GM10248 (cell line): ENCODE results near the gene ZMYND10.

Experiments
- CTCF ChIA-PET: fragments of 300-600 bp; sonication (Branson Sonifier 250); formaldehyde crosslinking; extraction: SDS; loops from one replicate; lab custom pipeline; 2021; ENCODE audit warnings: antibody characterized with exemption; lab: Yijun Ruan, JAX
- POLR2A ChIA-PET: fragments of 350-650 bp; sonication (Branson Sonifier 250); formaldehyde crosslinking; extraction: SDS; loops from one replicate; lab custom pipeline; 2020; ENCODE audit warnings: antibody characterized with exemption; lab: Yijun Ruan, JAX
- DNase-seq: peaks from one replicate; pipeline ENCODE4 v3.0.0; 2012; ENCODE audit errors: extremely low spot score
- TF ChIP-seq, protein P1 (sequence below): IDR thresholded peaks from 2 replicates; pipeline ENCODE4 v1.5.1; 2012; ENCODE audit warnings: mild to moderate bottlenecking, low read depth; ENCODE audit errors: extremely low read depth, missing control alignments, control extremely low read depth

The ZMYND10 gene

DNA sequence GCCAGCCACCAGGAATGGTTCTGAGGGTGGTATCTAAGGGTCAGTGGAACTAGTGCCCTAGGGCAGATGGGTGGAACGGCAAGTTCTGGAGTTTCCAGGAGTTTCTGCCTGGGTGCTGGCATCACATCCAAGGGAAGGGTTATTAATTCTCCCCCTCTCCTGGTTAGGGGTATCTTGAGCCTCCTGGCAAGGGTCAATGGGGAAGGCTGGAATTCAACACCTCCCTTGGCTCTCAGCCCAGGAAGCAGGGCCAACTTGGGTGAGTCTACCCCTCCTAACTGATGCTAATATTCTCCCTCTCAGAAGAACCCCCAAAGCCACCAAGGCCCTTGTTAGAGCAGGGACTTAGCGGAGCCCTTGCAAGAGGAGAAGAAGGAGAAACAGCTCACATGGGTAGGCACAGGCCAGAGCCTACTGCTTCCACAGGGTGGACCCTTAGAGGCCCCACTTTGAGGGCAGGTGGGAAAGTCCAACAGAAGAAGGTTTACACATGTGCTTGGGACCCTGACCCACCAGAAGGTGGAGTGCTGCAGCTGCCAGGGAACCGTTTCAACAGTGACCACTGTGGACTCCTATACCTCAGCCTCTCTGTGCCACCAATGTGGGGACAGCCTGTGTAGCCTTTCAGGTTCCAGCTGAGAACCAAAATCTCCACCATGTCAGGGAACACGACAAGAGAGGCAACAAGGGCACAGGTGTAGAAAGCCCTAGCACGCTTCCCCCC is 10.5 kb upstream of the ZMYND10 start:
- DNase-seq, result no peak
- ChIA-PET CTCF (interaction anchor here (0.6 to 2.8 kb wide), 4 partner anchors 11 to 187 kb away, joined by 3 to 8 read pairs (median 4); no protein-coding TSS in a partner anchor), POLR2A (interaction anchor here (0.6 to 0.7 kb wide), 2 partner anchors 56 to 1165 kb away, joined by 3 to 5 read pairs; partner anchors contain the start of genes HYAL3 and NAA80)
- TF ChIP-seq, protein P1, sequence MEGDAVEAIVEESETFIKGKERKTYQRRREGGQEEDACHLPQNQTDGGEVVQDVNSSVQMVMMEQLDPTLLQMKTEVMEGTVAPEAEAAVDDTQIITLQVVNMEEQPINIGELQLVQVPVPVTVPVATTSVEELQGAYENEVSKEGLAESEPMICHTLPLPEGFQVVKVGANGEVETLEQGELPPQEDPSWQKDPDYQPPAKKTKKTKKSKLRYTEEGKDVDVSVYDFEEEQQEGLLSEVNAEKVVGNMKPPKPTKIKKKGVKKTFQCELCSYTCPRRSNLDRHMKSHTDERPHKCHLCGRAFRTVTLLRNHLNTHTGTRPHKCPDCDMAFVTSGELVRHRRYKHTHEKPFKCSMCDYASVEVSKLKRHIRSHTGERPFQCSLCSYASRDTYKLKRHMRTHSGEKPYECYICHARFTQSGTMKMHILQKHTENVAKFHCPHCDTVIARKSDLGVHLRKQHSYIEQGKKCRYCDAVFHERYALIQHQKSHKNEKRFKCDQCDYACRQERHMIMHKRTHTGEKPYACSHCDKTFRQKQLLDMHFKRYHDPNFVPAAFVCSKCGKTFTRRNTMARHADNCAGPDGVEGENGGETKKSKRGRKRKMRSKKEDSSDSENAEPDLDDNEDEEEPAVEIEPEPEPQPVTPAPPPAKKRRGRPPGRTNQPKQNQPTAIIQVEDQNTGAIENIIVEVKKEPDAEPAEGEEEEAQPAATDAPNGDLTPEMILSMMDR, result peak; percentile 23

DNA sequence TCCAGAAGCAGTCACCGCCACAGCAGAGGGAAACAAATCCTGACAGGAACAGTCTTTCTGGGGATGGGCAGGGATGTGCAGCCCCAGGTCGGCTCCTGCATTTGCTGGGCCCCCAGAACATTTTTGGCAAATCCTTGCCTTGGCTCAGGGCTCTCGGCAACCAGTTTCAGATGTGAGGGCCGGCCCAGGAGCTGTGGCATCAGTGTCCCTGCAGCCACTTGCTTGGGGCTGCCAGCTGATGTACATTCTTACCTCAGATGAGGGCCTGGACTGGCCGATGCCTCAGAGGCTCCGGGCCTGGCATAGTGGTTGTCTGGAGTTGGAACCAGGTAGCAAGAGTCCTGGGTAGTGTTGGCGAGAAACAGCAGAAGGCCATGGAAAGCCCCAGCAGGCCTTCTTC is 9.3 kb upstream of the ZMYND10 start:
- ChIA-PET POLR2A (no interaction called here), CTCF (interaction anchor here (1.0 to 2.9 kb wide), 3 partner anchors 10 to 188 kb away, joined by 3 to 10 read pairs (median 3); partner anchors contain the start of genes RASSF1 and ZMYND10)
- TF ChIP-seq, protein P1, result no peak
- no peak for DNase-seq

DNA sequence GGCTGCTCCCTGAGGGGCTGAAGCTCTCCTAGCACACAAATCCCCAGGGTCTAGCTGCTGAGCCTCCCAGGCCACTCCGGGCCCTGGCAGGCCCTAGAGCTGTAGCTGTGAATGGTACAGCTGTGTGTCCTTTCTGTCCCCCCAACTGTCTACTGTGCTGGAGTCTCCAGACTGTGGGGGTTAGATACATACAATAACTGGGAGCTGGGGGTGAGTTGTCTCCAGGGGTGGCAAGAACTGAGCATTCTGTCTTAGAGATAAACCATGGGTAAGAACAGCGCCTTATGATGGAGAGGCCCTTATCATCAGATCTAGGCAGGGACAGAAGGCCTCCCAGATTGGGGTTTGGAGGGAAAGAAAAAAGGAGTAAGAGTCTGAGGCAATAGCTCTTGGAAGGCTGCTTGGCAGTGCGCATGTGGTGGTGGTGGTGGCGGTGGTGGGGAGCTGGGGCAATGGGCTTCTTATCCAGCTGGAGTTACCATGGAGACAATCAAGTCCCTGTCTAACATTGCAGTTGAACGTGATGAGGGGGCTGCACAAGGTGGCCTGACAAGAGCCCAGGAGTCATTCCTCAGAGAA is 8.7 kb upstream of the ZMYND10 start:
- no peak for DNase-seq
- POLR2A ChIA-PET, result interaction anchor here (1.2 kb wide), 1 partner anchor 215 kb away, joined by 3 read pairs; no protein-coding TSS in a partner anchor
- CTCF ChIA-PET, result interaction anchor here (1.0 to 2.9 kb wide), 8 partner anchors 9 to 214 kb away, joined by 3 to 10 read pairs (median 3); partner anchors contain the start of genes C3orf18, RASSF1 and ZMYND10
- TF ChIP-seq, protein P1, result no peak

DNA sequence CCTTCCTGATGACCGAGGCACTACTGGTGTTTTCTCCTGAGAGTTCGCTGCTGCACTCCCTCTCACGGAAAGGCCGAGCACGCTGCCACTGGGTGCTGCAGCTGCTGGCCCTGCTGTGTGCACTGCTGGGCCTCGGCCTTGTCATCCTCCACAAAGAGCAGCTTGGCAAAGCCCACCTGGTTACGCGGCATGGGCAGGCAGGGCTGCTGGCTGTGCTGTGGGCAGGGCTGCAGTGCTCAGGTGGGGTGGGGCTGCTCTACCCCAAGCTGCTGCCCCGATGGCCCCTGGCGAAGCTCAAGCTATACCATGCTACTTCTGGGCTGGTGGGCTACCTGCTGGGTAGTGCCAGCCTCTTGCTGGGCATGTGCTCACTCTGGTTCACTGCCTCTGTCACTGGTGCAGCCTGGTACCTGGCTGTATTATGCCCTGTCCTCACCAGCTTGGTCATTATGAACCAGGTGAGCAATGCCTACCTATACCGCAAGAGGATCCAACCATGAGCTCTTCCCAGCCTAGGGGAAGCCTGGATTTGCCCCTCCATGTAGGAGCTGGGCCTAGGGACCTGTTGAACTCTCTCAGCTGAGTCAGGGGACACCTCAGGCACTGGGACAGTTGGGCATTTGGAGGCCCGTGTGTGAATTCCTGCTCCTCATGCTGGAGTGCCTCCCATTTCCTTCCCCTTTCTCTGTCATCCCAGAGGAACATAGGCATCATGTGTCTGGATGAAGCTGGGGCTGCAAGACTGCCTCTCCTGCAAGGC is 7.9 kb upstream of the ZMYND10 start:
- CTCF ChIA-PET, result interaction anchor here (1.0 to 2.9 kb wide), 8 partner anchors 10 to 1037 kb away, joined by 3 to 10 read pairs (median 4); partner anchors contain the start of genes C3orf18 and RBM15B
- POLR2A ChIA-PET, result interaction anchor here (1.0 to 1.2 kb wide), 2 partner anchors 16 to 215 kb away, joined by 3 to 4 read pairs; no protein-coding TSS in a partner anchor
- DNase-seq, result no peak
- TF ChIP-seq, protein P1, result no peak

DNA sequence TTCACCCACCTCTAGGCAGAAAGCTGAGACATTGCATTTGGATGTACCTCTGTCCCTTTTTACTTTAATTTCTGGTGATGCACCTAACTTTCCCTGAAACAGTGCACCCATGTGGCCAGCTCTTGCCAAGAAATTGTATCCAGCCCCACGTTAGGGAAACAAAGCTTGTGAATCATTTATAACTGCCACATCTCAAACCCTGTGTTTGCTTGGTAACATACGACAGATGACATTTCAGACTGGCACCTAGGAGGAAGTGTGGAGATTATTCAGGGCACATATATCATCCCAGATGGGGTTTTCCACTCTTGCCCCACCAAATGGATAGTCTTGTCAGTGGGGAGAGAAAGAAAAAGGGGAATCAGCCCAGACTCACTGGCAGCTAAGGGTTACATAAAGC is 7.2 kb upstream of the ZMYND10 start:
- CTCF ChIA-PET, result interaction anchor here (1.2 to 2.9 kb wide), 6 partner anchors 9 to 1038 kb away, joined by 3 to 10 read pairs (median 4); partner anchors contain the start of gene RBM15B
- no peak for DNase-seq
- TF ChIP-seq, protein P1, result peak; percentile 27
- POLR2A ChIA-PET, result interaction anchor here (1.0 to 1.2 kb wide), 2 partner anchors 15 to 216 kb away, joined by 3 to 4 read pairs; no protein-coding TSS in a partner anchor
